GM18519 (cell line): ENCODE results near the gene MTMR3.
"Not testable (repeated sequence)": the region's sequence is repeated elsewhere in the genome, so short reads cannot be mapped to it uniquely, and the experiment has no call there.

ENCODE experiments used
- ATAC-seq: cut with Tn5 transposase; IDR thresholded peaks from one replicate; pipeline ENCODE4 v1.9.1; 2021; ENCODE audit warnings: mild to moderate bottlenecking, moderate library complexity; ENCODE audit not compliant: unreplicated experiment, low FRiP score

The MTMR3 gene

GRCh38 chr22:30043161-30043560, 160.2 kb downstream of the MTMR3 start:
- ATAC-seq, result no peak

GRCh38 chr22:30044369-30044768, 161.4 kb downstream of the MTMR3 start:
- no peak for ATAC-seq

- no peak for ATAC-seq
These were observed 162.0 kb downstream of the MTMR3 start for GRCh38 chr22:30044881-30045493.

- no peak for ATAC-seq
These were observed 162.5 kb downstream of the MTMR3 start for GRCh38 chr22:30045494-30045887.

- no peak for ATAC-seq
These were observed 163.1 kb downstream of the MTMR3 start for GRCh38 chr22:30045901-30046715.

GRCh38 chr22:30046716-30047363, 163.9 kb downstream of the MTMR3 start:
- no peak for ATAC-seq

- no peak for ATAC-seq
These were observed 164.4 kb downstream of the MTMR3 start for GRCh38 chr22:30047364-30047738.

GRCh38 chr22:30048681-30049080, 165.7 kb downstream of the MTMR3 start:
- no peak for ATAC-seq

- ATAC-seq, result no peak
These were observed 171.2 kb downstream of the MTMR3 start for GRCh38 chr22:30054067-30054763.

GRCh38 chr22:30054764-30055069, 171.7 kb downstream of the MTMR3 start:
- ATAC-seq, result no peak

- ATAC-seq, result no peak
These were observed 173.0 kb downstream of the MTMR3 start for GRCh38 chr22:30056015-30056414.

- ATAC-seq, result no peak
These were observed 174.4 kb downstream of the MTMR3 start for GRCh38 chr22:30057375-30057774.

GRCh38 chr22:30059346-30060020, 176.5 kb downstream of the MTMR3 start:
- not testable (repeated sequence) for ATAC-seq

GRCh38 chr22:30061094-30061493, 178.1 kb downstream of the MTMR3 start:
- ATAC-seq, result not testable (repeated sequence)

GRCh38 chr22:30062259-30062658, 179.3 kb downstream of the MTMR3 start:
- ATAC-seq, result no peak

- no peak for ATAC-seq
These were observed 180.0 kb downstream of the MTMR3 start for GRCh38 chr22:30062950-30063349.

- ATAC-seq, result no peak
These were observed 181.2 kb downstream of the MTMR3 start for GRCh38 chr22:30064172-30064571.

- ATAC-seq, result no peak
These were observed 190.8 kb downstream of the MTMR3 start for GRCh38 chr22:30073743-30074142.

- no peak for ATAC-seq
These were observed 191.2 kb downstream of the MTMR3 start for GRCh38 chr22:30074147-30074546.

GRCh38 chr22:30074994-30075393, 192.0 kb downstream of the MTMR3 start:
- ATAC-seq, result no peak
